ENCODE results near the gene EIF2AK3.

Gene EIF2AK3

DNA sequence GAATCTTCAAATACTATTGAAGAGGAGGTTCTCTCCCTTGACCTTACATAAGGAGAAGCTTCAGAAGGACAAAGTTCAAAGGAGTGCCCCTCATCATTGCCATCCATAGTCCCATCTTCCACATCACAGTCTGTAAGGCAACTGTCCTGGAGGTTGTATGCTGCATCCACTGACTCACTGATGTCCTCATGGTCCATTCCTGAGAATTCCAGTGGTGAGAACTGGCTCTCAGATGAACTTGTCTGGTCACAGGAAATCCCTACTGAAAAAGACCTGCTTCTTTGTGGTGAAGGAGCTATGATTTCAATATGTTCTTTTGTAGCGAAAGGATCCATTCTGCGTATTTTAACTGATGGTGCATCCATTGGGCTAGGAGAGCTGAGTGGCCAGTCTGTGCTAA, 52.2 kb downstream of the EIF2AK3 start:
- TF ChIP-seq, protein P1, sequence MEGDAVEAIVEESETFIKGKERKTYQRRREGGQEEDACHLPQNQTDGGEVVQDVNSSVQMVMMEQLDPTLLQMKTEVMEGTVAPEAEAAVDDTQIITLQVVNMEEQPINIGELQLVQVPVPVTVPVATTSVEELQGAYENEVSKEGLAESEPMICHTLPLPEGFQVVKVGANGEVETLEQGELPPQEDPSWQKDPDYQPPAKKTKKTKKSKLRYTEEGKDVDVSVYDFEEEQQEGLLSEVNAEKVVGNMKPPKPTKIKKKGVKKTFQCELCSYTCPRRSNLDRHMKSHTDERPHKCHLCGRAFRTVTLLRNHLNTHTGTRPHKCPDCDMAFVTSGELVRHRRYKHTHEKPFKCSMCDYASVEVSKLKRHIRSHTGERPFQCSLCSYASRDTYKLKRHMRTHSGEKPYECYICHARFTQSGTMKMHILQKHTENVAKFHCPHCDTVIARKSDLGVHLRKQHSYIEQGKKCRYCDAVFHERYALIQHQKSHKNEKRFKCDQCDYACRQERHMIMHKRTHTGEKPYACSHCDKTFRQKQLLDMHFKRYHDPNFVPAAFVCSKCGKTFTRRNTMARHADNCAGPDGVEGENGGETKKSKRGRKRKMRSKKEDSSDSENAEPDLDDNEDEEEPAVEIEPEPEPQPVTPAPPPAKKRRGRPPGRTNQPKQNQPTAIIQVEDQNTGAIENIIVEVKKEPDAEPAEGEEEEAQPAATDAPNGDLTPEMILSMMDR (IDR thresholded peaks at IDR 0.05): no peak
- no peak for TF ChIP-seq ZFX (IDR thresholded peaks at IDR 0.05; ENCODE audit: borderline replicate concordance)
- H3K27ac ChIP-seq: no peak overlapping the region

DNA sequence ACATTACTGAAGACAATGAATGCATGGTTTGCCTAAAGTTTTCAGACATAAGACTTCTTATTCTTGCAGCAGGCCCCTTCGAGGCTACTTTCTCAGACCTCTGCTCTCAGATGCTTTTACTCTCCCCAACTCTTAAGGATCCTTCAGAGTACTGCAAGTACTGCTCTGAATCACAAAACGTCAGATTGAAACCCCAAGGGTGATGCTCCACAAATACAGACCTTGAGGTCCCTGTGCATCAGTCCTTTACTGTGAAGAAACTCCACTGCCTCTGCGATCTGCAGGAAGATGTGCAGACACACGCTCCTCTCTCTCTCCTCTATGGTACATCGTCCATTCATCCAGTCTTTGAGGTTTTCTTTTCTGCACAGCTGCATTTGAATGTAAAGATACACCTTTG, 52.8 kb downstream of the EIF2AK3 start:
- no peak for TF ChIP-seq ZFX (IDR thresholded peaks at IDR 0.05; ENCODE audit: borderline replicate concordance)
- TF ChIP-seq, protein P1 (IDR thresholded peaks at IDR 0.05): no peak
- no peak overlapping the region for H3K27ac ChIP-seq

DNA sequence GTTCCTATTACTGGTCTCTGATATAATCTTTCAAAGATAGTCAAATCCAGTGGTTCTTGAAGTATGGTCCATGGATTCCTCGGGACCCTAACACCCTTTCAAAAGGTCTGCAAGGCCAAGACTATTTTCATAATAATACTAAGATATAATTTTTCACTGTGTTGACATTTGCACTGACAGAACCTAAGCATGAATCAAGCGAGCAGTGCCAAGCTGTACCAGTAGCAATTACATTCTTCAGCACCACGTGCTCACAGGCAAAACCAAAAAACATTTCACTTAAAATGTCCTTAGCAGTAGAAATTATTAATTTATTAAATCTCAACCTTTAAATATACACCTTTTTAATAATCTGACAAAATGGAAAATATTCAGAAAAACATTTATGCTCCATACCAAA, 59.1 kb downstream of the EIF2AK3 start:
- TF ChIP-seq ZFX (IDR thresholded peaks at IDR 0.05; ENCODE audit: borderline replicate concordance): no peak
- TF ChIP-seq, protein P1 (IDR thresholded peaks at IDR 0.05): no peak
- no peak overlapping the region for H3K27ac ChIP-seq

DNA sequence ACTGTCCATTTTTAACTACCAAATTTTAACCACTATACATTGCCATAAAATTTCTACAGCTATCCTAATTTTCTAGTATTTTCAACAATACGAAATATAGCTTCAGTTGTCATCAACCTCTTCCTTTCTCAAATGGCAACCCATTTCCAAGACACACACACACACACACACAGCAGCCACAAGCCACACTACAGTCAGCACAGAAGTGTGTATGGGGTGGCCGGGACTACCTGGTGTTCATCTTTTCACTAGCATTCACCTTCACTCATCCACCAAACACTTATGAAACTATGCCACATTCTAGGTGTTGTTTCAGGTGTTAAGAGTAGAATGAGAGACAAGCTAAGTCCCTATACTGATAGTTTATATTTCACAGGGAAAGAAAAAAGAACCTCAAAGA, 62.9 kb downstream of the EIF2AK3 start:
- no peak for TF ChIP-seq ZFX (IDR thresholded peaks at IDR 0.05; ENCODE audit: borderline replicate concordance)
- TF ChIP-seq, protein P1 (IDR thresholded peaks at IDR 0.05): no peak
- no peak overlapping the region for H3K27ac ChIP-seq

DNA sequence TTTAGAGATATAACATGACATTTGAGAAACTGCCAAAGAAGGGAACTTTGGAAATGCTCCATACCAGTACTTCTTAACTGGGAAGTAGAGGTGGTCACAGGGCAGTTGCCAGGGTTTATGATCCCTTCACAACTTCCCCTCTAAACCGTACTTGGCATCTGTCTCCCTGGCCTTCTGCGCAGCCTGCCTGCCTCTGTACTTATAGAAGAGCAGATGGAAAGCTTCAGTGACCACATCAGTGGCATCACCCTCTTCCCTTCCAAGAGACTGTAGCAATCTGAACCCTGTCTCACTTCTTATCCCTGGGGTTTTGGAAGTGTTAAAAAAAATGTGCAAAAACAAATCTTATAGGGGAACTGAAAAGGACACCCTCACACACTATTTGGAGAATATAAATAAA, 64.1 kb downstream of the EIF2AK3 start:
- no peak for TF ChIP-seq ZFX (IDR thresholded peaks at IDR 0.05; ENCODE audit: borderline replicate concordance)
- TF ChIP-seq, protein P1 (IDR thresholded peaks at IDR 0.05): no peak
- H3K27ac ChIP-seq: no peak overlapping the region

DNA sequence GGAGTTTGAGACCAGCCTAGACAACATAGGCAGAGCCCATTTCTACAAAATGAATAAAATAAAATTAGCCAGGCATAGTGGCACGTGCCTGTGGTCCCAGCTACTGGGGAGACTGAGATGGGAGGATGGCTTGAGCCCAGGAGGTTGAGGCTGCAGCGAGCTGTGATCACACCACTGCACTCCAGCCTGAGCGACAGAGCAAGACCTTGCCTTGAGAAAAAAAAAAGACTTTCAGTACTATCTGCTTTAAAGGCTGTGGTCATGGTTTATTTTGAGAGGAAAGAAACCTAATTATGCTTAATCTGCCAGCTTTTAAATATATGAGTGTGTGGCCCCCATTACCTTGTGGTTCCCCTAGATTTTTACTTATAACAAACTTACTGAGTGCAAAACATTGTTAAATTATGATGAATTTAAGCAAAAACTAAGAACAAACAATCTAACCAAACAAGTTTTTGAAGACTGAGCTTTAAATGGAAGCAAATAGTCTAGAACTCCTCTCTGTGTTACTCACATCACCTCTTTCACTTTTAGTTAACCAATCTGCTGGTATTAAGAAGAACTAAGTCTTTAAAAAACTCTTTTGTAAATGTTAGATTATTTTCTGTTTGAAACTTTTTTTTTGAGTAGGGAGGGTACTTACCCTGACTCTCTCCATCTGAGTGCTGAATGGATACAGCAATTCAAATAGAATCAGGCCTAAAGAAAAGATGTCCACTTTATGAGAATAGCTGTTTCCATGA, 65.4 kb downstream of the EIF2AK3 start:
- TF ChIP-seq ZFX (IDR thresholded peaks at IDR 0.05; ENCODE audit: borderline replicate concordance): no peak
- TF ChIP-seq, protein P1 (IDR thresholded peaks at IDR 0.05): no peak
- H3K27ac ChIP-seq: no peak overlapping the region

DNA sequence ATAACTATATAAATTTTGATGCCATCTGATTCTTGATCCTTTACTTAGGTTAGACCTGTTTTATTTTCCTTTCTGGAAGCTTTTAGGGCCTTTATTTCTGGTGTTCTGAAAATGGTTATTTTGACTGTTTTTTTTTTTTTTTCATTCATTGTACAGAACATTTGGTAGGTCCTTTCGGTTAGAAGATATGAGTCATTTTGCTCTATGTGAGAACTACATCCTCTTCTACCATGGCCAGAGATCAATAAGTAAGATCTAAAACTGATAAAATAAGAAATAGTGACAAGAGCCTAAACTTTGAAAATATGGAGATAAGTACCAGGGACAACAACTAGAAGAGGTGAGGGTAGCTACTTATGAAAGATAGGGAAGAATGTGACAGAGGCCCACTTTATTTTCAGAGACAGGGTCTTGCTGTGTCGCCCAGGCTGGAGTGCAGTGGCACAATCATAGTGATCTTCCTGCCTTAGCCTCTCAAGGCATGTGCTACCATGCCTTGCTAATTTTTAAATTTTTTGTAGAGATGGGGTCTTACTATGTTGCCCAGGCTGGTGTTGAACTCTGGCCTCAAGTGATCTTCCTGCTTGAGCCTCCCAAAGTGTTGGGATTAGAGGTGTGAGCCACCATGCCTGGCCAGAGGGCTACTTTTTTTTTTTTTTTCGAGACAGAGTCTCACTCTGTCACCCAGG, 66.5 kb downstream of the EIF2AK3 start:
- H3K27ac ChIP-seq: no peak overlapping the region
- TF ChIP-seq, protein P1 (IDR thresholded peaks at IDR 0.05): no peak
- TF ChIP-seq ZFX (IDR thresholded peaks at IDR 0.05; ENCODE audit: borderline replicate concordance): no peak
